CD4-positive, alpha-beta T cell treated with Interleukin-10 for 1 hour (primary cell): ENCODE measurements around the gene NFIC.

Experiments used
- DNase-seq: peaks from one replicate; pipeline ENCODE4 v3.0.0-alpha.2; 2020

The NFIC gene

GRCh38 chr19:3359919-3360420 is 6.4 kb upstream of the NFIC start:
- peak; percentile 43 for DNase-seq

DNA sequence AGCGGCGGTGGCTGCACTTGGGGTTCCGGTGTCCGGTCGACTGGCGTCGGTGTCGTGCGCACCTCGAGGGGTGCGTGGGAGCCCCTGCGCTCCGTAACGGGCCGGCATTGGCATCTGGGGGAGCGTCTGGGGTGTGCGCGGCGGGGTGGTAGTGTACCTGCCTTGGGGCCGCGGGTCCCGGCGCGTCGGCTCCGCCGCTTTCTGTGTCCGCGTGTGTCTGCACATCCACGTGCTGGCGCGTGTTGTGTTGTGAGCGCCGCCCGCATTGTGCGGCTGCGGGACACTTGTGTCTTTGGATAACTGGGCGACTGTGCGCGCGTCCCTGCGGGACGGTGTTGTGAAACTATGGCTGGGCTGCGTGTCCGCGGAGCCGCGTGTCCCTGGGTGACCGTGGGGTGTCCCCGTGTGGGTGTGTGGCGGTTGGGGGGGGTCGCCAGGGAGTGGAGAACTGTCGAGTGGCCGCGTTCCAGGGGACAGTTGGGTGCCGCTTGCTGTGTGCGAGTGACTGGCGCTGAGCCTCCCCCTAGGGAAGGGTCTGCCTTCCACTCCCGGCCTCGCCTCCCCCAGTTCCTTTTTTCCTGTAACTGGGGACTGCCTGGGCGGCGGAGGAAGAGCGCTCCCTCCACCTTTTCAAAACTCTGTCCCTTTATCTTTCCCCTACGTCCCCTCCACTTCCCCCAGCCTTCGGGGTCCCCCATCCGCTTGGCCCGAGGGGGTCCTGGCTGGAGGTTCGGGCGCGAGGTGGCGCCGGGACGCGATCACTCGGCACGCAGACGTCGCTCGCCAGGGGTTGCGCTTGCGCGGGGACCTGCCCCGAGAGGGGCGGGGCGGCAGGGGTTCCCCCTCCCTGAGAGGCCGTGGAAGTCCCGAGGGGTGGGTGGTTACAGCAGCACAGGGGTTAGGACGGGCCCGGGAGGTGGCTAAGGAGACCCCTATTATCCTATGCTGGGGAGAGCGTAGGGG is 5.7 kb upstream of the NFIC start:
- DNase-seq: peak; percentile 81

- DNase-seq: no peak
Observed at GRCh38 chr19:3361384-3362216, 4.8 kb upstream of the NFIC start.

GRCh38 chr19:3362217-3362906 is 4.0 kb upstream of the NFIC start:
- no peak for DNase-seq

- no peak for DNase-seq
Observed at GRCh38 chr19:3363841-3364500, 2.4 kb upstream of the NFIC start.

GRCh38 chr19:3364501-3364858 is 1.9 kb upstream of the NFIC start:
- DNase-seq: no peak

GRCh38 chr19:3365093-3365835 is 1.1 kb upstream of the NFIC start:
- DNase-seq: no peak

DNA sequence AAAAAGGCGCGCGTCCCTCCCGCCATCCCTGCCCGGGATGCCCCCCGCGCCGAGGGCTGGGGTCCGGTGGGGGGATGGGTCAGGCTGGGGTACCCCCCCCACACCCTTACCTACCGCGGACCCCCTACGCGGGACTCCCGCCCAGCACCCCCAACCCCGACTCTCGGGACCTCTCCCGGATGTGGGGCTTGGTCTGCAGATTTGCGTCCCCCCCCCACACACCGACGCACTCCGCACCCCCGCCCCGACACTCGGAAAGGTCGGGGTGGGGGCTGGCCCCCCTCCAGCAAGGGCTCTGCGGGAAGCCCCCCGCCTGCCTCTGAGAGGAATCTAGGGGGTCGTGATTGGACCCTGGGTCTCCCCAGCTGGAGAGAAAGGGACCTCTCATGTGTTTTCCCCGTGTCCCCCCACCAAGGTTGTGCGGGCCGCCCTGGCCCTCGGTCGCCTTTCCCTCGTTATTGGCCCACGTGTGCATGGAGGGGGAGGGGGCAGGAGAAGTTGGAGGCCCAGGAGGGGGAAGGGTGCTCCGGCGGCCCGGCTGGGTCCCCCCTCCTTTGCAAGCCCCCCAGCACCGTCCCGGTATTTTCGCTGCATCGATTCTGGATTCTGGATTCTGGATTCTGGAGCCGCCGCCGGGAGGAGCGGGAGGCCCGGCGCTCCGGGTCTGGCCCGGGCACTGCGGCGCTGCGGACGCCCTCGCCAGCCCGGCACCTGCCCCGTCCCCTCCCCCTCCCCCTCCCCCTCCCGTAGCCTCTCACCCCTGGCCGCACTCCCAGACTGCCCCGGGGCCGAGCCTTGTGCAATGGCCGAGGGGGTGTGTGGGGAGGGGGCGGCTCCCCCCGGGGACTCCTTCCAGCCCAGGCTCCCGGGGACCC is 607 bp downstream of the NFIC start:
- no peak for DNase-seq

DNA sequence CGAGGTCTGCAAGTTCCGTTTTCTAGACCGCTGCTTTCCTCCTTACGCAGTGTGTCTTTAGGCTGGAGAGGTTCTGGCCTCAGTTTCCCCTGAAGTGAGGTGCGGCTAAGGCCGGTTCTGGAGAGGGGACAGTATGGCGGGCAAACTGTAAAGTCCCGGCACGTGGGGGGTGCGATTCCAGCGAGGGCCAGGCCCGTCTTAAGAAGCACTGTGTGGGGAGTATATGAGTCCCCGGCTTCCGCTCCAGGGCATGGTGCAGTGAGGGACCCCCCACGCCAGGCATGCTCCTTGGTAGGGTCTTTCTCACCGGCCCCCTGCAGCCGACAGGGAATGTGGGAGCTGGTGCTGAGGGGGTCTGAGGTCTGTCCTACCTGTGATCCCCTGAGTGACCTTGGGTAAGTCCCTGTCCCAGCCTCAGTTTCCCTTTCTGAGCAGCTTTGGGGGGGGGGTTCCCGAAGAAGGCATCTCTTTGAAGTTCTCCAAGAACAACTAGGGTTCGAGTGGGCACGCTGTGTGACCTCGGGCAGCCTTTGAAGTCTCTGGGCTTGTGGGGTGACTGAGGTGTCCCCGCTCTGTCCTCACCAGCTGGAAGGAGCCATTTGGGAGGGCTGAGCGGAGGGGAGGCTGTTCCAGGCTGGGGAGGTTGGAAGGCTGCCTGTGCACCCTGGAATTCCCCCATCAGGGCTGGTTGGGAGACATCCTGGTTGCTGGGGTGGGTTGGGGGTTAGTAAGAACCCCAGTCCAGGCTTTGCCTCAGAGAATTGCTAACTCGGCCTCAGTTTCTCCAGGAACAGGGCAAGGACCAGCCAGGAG is 1.5 kb downstream of the NFIC start:
- DNase-seq: no peak

DNA sequence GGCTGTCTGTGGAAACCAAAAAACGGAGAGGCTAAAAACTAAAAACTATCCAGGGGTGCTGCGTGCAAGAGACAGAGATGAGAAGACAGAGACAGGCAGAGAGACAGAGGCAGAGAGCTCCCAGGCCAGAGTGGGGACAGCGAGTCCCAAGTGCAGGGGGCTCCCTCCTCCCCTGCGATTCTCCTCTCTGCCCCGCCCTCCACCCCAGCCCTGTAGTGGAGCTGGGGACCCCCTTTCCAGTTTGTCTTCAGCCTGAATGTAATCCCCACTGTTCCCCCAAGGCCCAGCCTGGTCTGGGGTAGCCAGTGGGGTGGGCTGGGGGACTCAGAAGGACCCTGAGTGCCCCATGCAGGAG is 2.0 kb downstream of the NFIC start:
- DNase-seq: no peak

- DNase-seq: no peak
Observed at GRCh38 chr19:3368848-3369336, 2.5 kb downstream of the NFIC start.

DNA sequence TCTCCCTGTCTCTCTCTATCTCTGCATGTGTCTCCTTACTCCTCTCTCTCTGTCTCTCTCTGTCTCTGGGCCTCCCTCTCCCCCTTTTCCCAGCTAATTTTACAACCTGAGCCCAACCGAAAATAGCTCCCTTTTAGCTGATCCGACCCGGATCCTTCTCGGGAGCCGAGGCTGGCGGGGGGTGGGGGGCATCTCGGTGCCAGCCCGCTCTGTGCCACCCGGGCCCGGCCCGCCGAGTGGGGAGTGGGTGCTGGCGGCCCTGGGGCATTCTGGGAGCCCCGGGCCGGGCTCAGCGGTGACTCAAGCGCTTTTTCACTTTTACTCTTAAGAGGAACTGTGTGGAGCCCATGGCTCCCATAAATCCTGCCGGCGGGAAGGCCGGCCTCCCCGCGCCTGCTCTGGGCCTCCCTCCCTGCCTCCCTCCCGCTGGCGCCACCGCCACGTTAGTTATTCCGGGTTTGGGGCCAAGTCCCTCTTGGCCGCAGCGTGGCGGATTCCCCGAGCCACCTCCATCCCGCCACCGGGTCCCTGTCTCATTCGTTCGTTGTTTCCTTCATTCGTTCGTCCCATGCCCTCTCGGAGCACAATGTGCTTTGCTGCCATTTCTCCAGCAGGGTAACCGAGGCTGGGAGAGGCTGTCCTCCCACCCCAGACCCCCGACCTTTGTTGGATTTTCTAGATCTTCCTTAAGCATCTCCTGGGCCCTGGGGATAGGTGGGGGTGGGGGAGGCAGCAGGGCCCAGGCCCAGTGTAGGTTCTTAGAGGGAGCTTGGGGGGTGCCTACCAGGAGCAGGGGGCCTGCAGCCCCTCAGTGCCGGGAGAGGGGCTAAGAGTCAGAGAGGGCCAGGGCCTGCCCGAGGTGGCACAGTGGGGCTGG is 3.2 kb downstream of the NFIC start:
- DNase-seq: no peak

GRCh38 chr19:3370214-3370720 is 3.9 kb downstream of the NFIC start:
- no peak for DNase-seq

DNA sequence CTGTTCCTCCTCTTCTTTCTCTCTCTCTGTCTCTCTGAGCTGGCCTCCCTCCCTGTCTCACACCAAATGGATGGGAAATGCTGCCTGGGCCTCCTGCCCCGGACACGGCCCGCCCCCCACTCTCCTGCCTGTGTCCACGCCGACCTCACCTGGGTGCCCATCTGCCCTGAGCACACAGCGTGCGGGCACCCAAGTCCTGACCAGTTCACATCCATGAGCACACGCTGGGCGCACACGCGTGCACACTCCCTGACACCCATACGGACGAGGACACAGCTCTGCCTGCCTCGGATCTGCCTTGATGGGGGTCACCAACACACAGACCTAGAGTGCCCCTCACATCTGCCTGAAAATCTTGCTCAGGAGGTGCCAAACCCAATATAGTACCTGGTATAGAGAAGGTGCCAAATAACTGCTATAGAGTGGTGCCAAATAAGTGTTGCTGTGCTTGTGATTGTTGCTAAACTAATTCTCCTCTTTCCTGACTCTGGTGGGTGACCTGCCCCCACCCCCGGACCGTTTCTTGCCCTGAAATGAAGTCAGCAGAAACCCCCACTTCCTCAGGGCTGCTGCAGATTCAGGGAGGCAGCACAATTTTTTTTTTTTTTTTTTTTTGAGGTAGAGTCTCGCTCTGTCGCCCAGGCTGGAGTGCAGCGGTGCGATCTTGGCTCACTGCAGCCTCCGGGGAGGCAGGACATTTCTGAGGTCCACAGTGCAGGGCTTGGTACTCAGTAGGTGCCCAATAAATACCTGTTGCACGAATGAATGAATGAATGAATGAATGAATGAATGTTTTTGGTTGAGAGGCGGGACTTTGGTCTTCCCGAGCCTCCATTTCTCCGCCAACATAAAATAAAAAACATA is 4.6 kb downstream of the NFIC start:
- DNase-seq: no peak

GRCh38 chr19:3372413-3372812 is 6.0 kb downstream of the NFIC start:
- no peak for DNase-seq

- DNase-seq: no peak
Observed at GRCh38 chr19:3373971-3374368, 7.6 kb downstream of the NFIC start.

- DNase-seq: no peak
Observed at GRCh38 chr19:3374369-3375112, 8.2 kb downstream of the NFIC start.
